LNCAP (cell line): ENCODE data around the gene NTM.

Source experiments
- CTCF ChIP-seq: fragments of 450-650 bp; IDR thresholded peaks from 2 replicates; pipeline ENCODE4 v1.5.1; 2017; ENCODE audit warnings: mild to moderate bottlenecking

The NTM gene

GRCh38 chr11:132171031-132171430, 800.6 kb downstream of the NTM start:
- TF ChIP-seq CTCF, result no peak

GRCh38 chr11:132174362-132175255, 804.2 kb downstream of the NTM start:
- TF ChIP-seq CTCF, result no peak

GRCh38 chr11:132177106-132177505, 806.7 kb downstream of the NTM start:
- no peak for TF ChIP-seq CTCF

- TF ChIP-seq CTCF, result no peak
Measured at GRCh38 chr11:132184079-132184478, 813.7 kb downstream of the NTM start.

GRCh38 chr11:132185726-132186592, 815.5 kb downstream of the NTM start:
- TF ChIP-seq CTCF, result no peak

GRCh38 chr11:132186699-132187098, 816.3 kb downstream of the NTM start:
- no peak for TF ChIP-seq CTCF

GRCh38 chr11:132187386-132187785, 817.0 kb downstream of the NTM start:
- no peak for TF ChIP-seq CTCF
